D341Med (cell line): ENCODE results near the gene CRABP1.

Experiments
- DNase-seq: peaks from one replicate; pipeline ENCODE4 v3.0.0; 2012; ENCODE audit warnings: low spot score

Gene CRABP1

GRCh38 chr15:78347586-78348543 is 7.7 kb downstream of the CRABP1 start:
- DNase-seq = no peak

GRCh38 chr15:78350058-78350457 is 9.9 kb downstream of the CRABP1 start:
- no peak for DNase-seq

- DNase-seq = no peak
Observed at GRCh38 chr15:78351539-78351938, 11.4 kb downstream of the CRABP1 start.

- no peak for DNase-seq
Observed at GRCh38 chr15:78353093-78353492, 12.9 kb downstream of the CRABP1 start.

GRCh38 chr15:78355177-78355576 is 15.0 kb downstream of the CRABP1 start:
- DNase-seq = no peak

GRCh38 chr15:78358102-78358870 is 18.1 kb downstream of the CRABP1 start:
- no peak for DNase-seq

GRCh38 chr15:78359041-78359808 is 19.1 kb downstream of the CRABP1 start:
- no peak for DNase-seq

- DNase-seq = no peak
Observed at GRCh38 chr15:78360367-78360801, 20.2 kb downstream of the CRABP1 start.

- no peak for DNase-seq
Observed at GRCh38 chr15:78360958-78361718, 21.0 kb downstream of the CRABP1 start.

- DNase-seq = no peak
Observed at GRCh38 chr15:78361771-78362506, 21.8 kb downstream of the CRABP1 start.

- no peak for DNase-seq
Observed at GRCh38 chr15:78362716-78363380, 22.7 kb downstream of the CRABP1 start.

- DNase-seq = no peak
Observed at GRCh38 chr15:78363381-78363734, 23.2 kb downstream of the CRABP1 start.

- no peak for DNase-seq
Observed at GRCh38 chr15:78364233-78364632, 24.1 kb downstream of the CRABP1 start.

GRCh38 chr15:78365917-78366316 is 25.8 kb downstream of the CRABP1 start:
- no peak for DNase-seq

- DNase-seq = no peak
Observed at GRCh38 chr15:78366342-78366741, 26.2 kb downstream of the CRABP1 start.

GRCh38 chr15:78368651-78369050 is 28.5 kb downstream of the CRABP1 start:
- DNase-seq = no peak

GRCh38 chr15:78369161-78369560 is 29.0 kb downstream of the CRABP1 start:
- no peak for DNase-seq

- DNase-seq = no peak
Observed at GRCh38 chr15:78370013-78370412, 29.9 kb downstream of the CRABP1 start.

- DNase-seq = no peak
Observed at GRCh38 chr15:78372880-78373279, 32.7 kb downstream of the CRABP1 start.
